ENCODE results near the gene NADK2.

Gene NADK2

GRCh38 chr5:36246036-36246800 lies 4.5 kb upstream of the NADK2 start:
- no peak for DNase-seq

GRCh38 chr5:36244076-36244475 lies 2.4 kb upstream of the NADK2 start:
- no peak for DNase-seq

GRCh38 chr5:36243653-36244052 lies 1.9 kb upstream of the NADK2 start:
- no peak for DNase-seq

GRCh38 chr5:36242534-36243485 lies 1.1 kb upstream of the NADK2 start:
- peak; percentile 8 for DNase-seq

- DNase-seq, result no peak
Observed at GRCh38 chr5:36240779-36241630, 720 bp downstream of the NADK2 start.

- DNase-seq, result no peak
Observed at GRCh38 chr5:36239370-36240293, 2.1 kb downstream of the NADK2 start.

GRCh38 chr5:36238502-36239295 lies 3.0 kb downstream of the NADK2 start:
- no peak for DNase-seq

- no peak for DNase-seq
Observed at GRCh38 chr5:36237751-36238150, 4.0 kb downstream of the NADK2 start.

- DNase-seq, result no peak
Observed at GRCh38 chr5:36236801-36237200, 4.9 kb downstream of the NADK2 start.

- no peak for DNase-seq
Observed at GRCh38 chr5:36232533-36232932, 9.2 kb downstream of the NADK2 start.

GRCh38 chr5:36230151-36230790 lies 11.5 kb downstream of the NADK2 start:
- DNase-seq, result no peak

- no peak for DNase-seq
Observed at GRCh38 chr5:36228505-36228904, 13.2 kb downstream of the NADK2 start.

- DNase-seq, result no peak
Observed at GRCh38 chr5:36227046-36227445, 14.7 kb downstream of the NADK2 start.

- DNase-seq, result no peak
Observed at GRCh38 chr5:36222620-36223019, 19.1 kb downstream of the NADK2 start.

GRCh38 chr5:36217988-36218387 lies 23.7 kb downstream of the NADK2 start:
- DNase-seq, result no peak

- no peak for DNase-seq
Observed at GRCh38 chr5:36217567-36217966, 24.2 kb downstream of the NADK2 start.

- DNase-seq, result no peak
Observed at GRCh38 chr5:36215910-36216309, 25.8 kb downstream of the NADK2 start.

GRCh38 chr5:36214436-36214835 lies 27.3 kb downstream of the NADK2 start:
- DNase-seq, result no peak

GRCh38 chr5:36209664-36210063 lies 32.1 kb downstream of the NADK2 start:
- no peak for DNase-seq

- DNase-seq, result no peak
Observed at GRCh38 chr5:36208786-36209185, 32.9 kb downstream of the NADK2 start.

GRCh38 chr5:36206913-36207312 lies 34.8 kb downstream of the NADK2 start:
- no peak for DNase-seq

All from NCI-H524 treated with DMSO at 0.1 percent for 48 hours (cell line).